Measurements from ENCODE around the gene GCA.

The GCA gene

GRCh38 chr2:162342841-162343240 is 1.1 kb upstream of the GCA start:
- Histone ChIP-seq H3K9ac (ENCODE audit: low read depth, low read length) (no peak overlapping the region), H4K20me1 (ENCODE audit: insufficient read depth, low read length) (no peaks in the 10 kb centered on the region), H2AFZ (ENCODE audit: low read depth, low read length) (no peak overlapping the region), H3K4me3 (ENCODE audit: low read depth in 1 of 2, low read length in 2 of 2) (no peak overlapping the region), H3K27me3 (ENCODE audit: insufficient read depth, low read length, poor library complexity) (peaks cover 3% of the 10 kb centered on the region), H3K79me2 (ENCODE audit: insufficient read depth, low read length) (no peaks in the 10 kb centered on the region), H3K9me3 (ENCODE audit: insufficient read depth, low read length, severe bottlenecking) (no peaks in the 10 kb centered on the region), H3K27ac (ENCODE audit: low read length) (no peak overlapping the region), H3K4me1 (ENCODE audit: insufficient read depth, low read length) (peaks cover 19% of the 10 kb centered on the region), H3K36me3 (ENCODE audit: insufficient read depth, low read length) (no peaks in the 10 kb centered on the region), H3K4me2 (ENCODE audit: insufficient read depth, low read length) (no peak overlapping the region)
- ATAC-seq (ENCODE audit: insufficient read depth, low read depth) (no peak), DNase-seq (no peak)
- no peak for TF ChIP-seq EZH2 (IDR thresholded peaks at IDR 0.05; ENCODE audit: borderline replicate concordance, low read depth, low read length, severe bottlenecking)
- no peak for TF ChIP-seq CTCF (IDR thresholded peaks at IDR 0.05; ENCODE audit: borderline replicate concordance, extremely low read depth, low read length, poor library complexity, severe bottlenecking)

GRCh38 chr2:162343492-162343823 is 474 bp upstream of the GCA start:
- Histone ChIP-seq H3K4me2 (ENCODE audit: insufficient read depth, low read length) (peak overlapping the region; percentile 85), H4K20me1 (ENCODE audit: insufficient read depth, low read length) (no peaks in the 10 kb centered on the region), H3K27me3 (ENCODE audit: insufficient read depth, low read length, poor library complexity) (peaks cover 3% of the 10 kb centered on the region), H3K9ac (ENCODE audit: low read depth, low read length) (no peak overlapping the region), H3K4me1 (ENCODE audit: insufficient read depth, low read length) (peaks cover 19% of the 10 kb centered on the region), H3K79me2 (ENCODE audit: insufficient read depth, low read length) (no peaks in the 10 kb centered on the region), H3K27ac (ENCODE audit: low read length) (no peak overlapping the region), H3K9me3 (ENCODE audit: insufficient read depth, low read length, severe bottlenecking) (no peaks in the 10 kb centered on the region), H3K4me3 (ENCODE audit: low read depth in 1 of 2, low read length in 2 of 2) (peak overlapping the region in 1 of 2 experiments; percentile 62; a peak in 2 of 4 replicates), H2AFZ (ENCODE audit: low read depth, low read length) (peak overlapping the region; percentile 44), H3K36me3 (ENCODE audit: insufficient read depth, low read length) (no peaks in the 10 kb centered on the region)
- no peak for DNase-seq
- no peak for ATAC-seq (ENCODE audit: insufficient read depth, low read depth)
- no peak for TF ChIP-seq EZH2 (IDR thresholded peaks at IDR 0.05; ENCODE audit: borderline replicate concordance, low read depth, low read length, severe bottlenecking)
- no peak for TF ChIP-seq CTCF (IDR thresholded peaks at IDR 0.05; ENCODE audit: borderline replicate concordance, extremely low read depth, low read length, poor library complexity, severe bottlenecking)

GRCh38 chr2:162344617-162344950 is 652 bp downstream of the GCA start:
- TF ChIP-seq CTCF (IDR thresholded peaks at IDR 0.05; ENCODE audit: borderline replicate concordance, extremely low read depth, low read length, poor library complexity, severe bottlenecking), result no peak
- no peak for TF ChIP-seq EZH2 (IDR thresholded peaks at IDR 0.05; ENCODE audit: borderline replicate concordance, low read depth, low read length, severe bottlenecking)
- Histone ChIP-seq H3K9me3 (ENCODE audit: insufficient read depth, low read length, severe bottlenecking) (no peaks in the 10 kb centered on the region), H2AFZ (ENCODE audit: low read depth, low read length) (peak overlapping the region; percentile 57), H3K9ac (ENCODE audit: low read depth, low read length) (peak overlapping the region; percentile 49), H3K27me3 (ENCODE audit: insufficient read depth, low read length, poor library complexity) (peaks cover 5% of the 10 kb centered on the region), H3K27ac (ENCODE audit: low read length) (no peak overlapping the region), H3K4me1 (ENCODE audit: insufficient read depth, low read length) (peaks cover 19% of the 10 kb centered on the region), H4K20me1 (ENCODE audit: insufficient read depth, low read length) (no peaks in the 10 kb centered on the region), H3K4me2 (ENCODE audit: insufficient read depth, low read length) (peak overlapping the region; percentile 85), H3K36me3 (ENCODE audit: insufficient read depth, low read length) (no peaks in the 10 kb centered on the region), H3K4me3 (ENCODE audit: low read depth in 1 of 2, low read length in 2 of 2) (peak overlapping the region; percentile 17 to 62; a peak in 3 of 4 replicates), H3K79me2 (ENCODE audit: insufficient read depth, low read length) (no peaks in the 10 kb centered on the region)
- ATAC-seq (ENCODE audit: insufficient read depth, low read depth) (no peak), DNase-seq (no peak)

GRCh38 chr2:162365392-162365791 is 21.5 kb downstream of the GCA start:
- H3K79me2 ChIP-seq (ENCODE audit: insufficient read depth, low read length), result no peaks in the 10 kb centered on the region
- no peak for TF ChIP-seq CTCF (IDR thresholded peaks at IDR 0.05; ENCODE audit: borderline replicate concordance, extremely low read depth, low read length, poor library complexity, severe bottlenecking)
- no peak for TF ChIP-seq EZH2 (IDR thresholded peaks at IDR 0.05; ENCODE audit: borderline replicate concordance, low read depth, low read length, severe bottlenecking)
- no peak overlapping the region for H3K27ac ChIP-seq (ENCODE audit: low read length)
- H3K9ac ChIP-seq (ENCODE audit: low read depth, low read length), result no peak overlapping the region
- no peak overlapping the region for H3K4me2 ChIP-seq (ENCODE audit: insufficient read depth, low read length)
- no peaks in the 10 kb centered on the region for H3K27me3 ChIP-seq (ENCODE audit: insufficient read depth, low read length, poor library complexity)
- H3K4me3 ChIP-seq (ENCODE audit: low read depth in 1 of 2, low read length in 2 of 2), result no peak overlapping the region
- H3K9me3 ChIP-seq (ENCODE audit: insufficient read depth, low read length, severe bottlenecking), result no peaks in the 10 kb centered on the region
- no peaks in the 10 kb centered on the region for H4K20me1 ChIP-seq (ENCODE audit: insufficient read depth, low read length)
- no peak overlapping the region for H2AFZ ChIP-seq (ENCODE audit: low read depth, low read length)
- no peaks in the 10 kb centered on the region for H3K36me3 ChIP-seq (ENCODE audit: insufficient read depth, low read length)
- DNase-seq, result no peak
- no peak for ATAC-seq (ENCODE audit: insufficient read depth, low read depth)
- H3K4me1 ChIP-seq (ENCODE audit: insufficient read depth, low read length), result no peaks in the 10 kb centered on the region
